K562 (cell line): Measurements from ENCODE around the gene FFAR1. TPM values are rescaled to one million over a fixed set of nuclear protein-coding genes. Genes with fewer than 3 reads are reported as not detected.

Experiments used
- ATAC-seq: fragments of 200-7000 bp; cut with Tn5 transposase; 3 replicates; pipeline ENCODE4 v1.9.1; 2020; ENCODE audit warnings: moderate library complexity
- BruUV-seq: library from RNA; stranded (reverse); fragments of 400-500 nt; replicated peaks from 2 replicates; lab custom pipeline; 2021; lab: Mats Ljungman, UMichigan
- CTCF ChIA-PET: fragments of 300-600 bp; formaldehyde crosslinking; extraction: SDS; loops from one replicate; lab custom pipeline; 2021; ENCODE audit warnings: low intra/inter-chr PET ratio; lab: Yijun Ruan, JAX
- POLR2A ChIA-PET: fragments of 300-600, 350-650 bp; sonication (Branson Sonifier 250); formaldehyde crosslinking; extraction: SDS; loops from one replicate; lab custom pipeline; 2021; ENCODE audit warnings: antibody characterized with exemption, inconsistent platforms; lab: Yijun Ruan, JAX
- DNase-seq, 4 experiments: peaks; one replicate each; pipeline versions ENCODE4 v3.0.0 to v3.0.0-alpha.2; 2011 to 2018; ENCODE audit warnings: low spot score in 3 of 4, mixed read lengths in 3 of 4; ENCODE audit errors: extremely low read depth in 1 of 4
- FAIRE-seq: peaks from 2 replicates; lab custom pipeline; 2011; peaks lifted over from hg19 to GRCh38; lab: Jason Lieb, UNC
- H2AFZ ChIP-seq: 2 replicates; pipeline ENCODE4 v1.6.0; 2011; ENCODE audit warnings: low read depth, low read length, control low read depth, inconsistent platforms
- H3K27ac ChIP-seq: fragments of 200-600 bp; 3 replicates; pipeline ENCODE4 v1.8.0; 2011; ENCODE audit warnings: low read depth, mild to moderate bottlenecking, control low read depth, inconsistent platforms, low read length, moderate library complexity, mixed read lengths; ENCODE audit errors: extremely low read depth
- H3K27me3 ChIP-seq, 2 experiments: fragments of 300-600 bp in 1 of 2; 2 replicates in 1 of 2; 3 replicates in 1 of 2; pipeline versions ENCODE4 v1.6.0 to v1.8.0; 2011; ENCODE audit warnings: inconsistent platforms in 2 of 2, low read length in 2 of 2, mild to moderate bottlenecking in 1 of 2, mixed read lengths in 1 of 2, moderate library complexity in 1 of 2; ENCODE audit not compliant: control insufficient read depth in 2 of 2, insufficient read depth in 2 of 2
- H3K36me3 ChIP-seq: fragments of 300-600 bp; 3 replicates; pipeline ENCODE4 v1.8.0; 2011; ENCODE audit warnings: mild to moderate bottlenecking, low read length, inconsistent platforms; ENCODE audit not compliant: control insufficient read depth, insufficient read depth
- H3K4me1 ChIP-seq, 2 experiments: fragments of 200-600 bp in 1 of 2; replicated peaks in 1 of 2; 2 replicates in 1 of 2; 3 replicates in 1 of 2; pipeline versions ENCODE4 v1.5.1 to v1.8.0; 2011; ENCODE audit warnings: inconsistent platforms in 2 of 2, low read length in 2 of 2, mild to moderate bottlenecking in 1 of 2, mixed read lengths in 1 of 2, moderate library complexity in 1 of 2; ENCODE audit not compliant: control insufficient read depth in 2 of 2, insufficient read depth in 2 of 2
- H3K4me2 ChIP-seq: 2 replicates; pipeline ENCODE4 v1.6.1; 2011; ENCODE audit warnings: low read length, control low read depth, inconsistent platforms, mixed read lengths; ENCODE audit not compliant: insufficient read depth
- H3K4me3 ChIP-seq: fragments of 200-600 bp; sonication (generic), shearing (Covaris generic); 2 replicates; pipeline ENCODE4 v1.5.1; 2016; ENCODE audit warnings: control low read depth, inconsistent platforms
- H3K79me2 ChIP-seq: fragments of 200-600 bp; 3 replicates; pipeline ENCODE4 v1.8.0; 2011; ENCODE audit warnings: low read length, inconsistent platforms; ENCODE audit not compliant: control insufficient read depth, insufficient read depth
- H3K9ac ChIP-seq, 2 experiments: 2 replicates each; pipeline versions ENCODE4 v1.6.0 to v1.6.1; 2011; ENCODE audit warnings: low read depth in 2 of 2, low read length in 2 of 2, control low read depth in 1 of 2, inconsistent platforms in 1 of 2, mild to moderate bottlenecking in 1 of 2, mixed read lengths in 1 of 2; ENCODE audit not compliant: insufficient read depth in 1 of 2
- H3K9me1 ChIP-seq: one replicate; pipeline ENCODE4 v1.6.0; 2011; ENCODE audit warnings: inconsistent platforms, mild to moderate bottlenecking, low read length, moderate library complexity; ENCODE audit not compliant: control insufficient read depth, insufficient read depth
- H3K9me3 ChIP-seq: replicated peaks from 2 replicates; pipeline ENCODE4 v1.5.1; 2011; ENCODE audit warnings: low read depth, low read length, inconsistent platforms; ENCODE audit not compliant: control insufficient read depth, insufficient read depth
- H4K20me1 ChIP-seq: replicated peaks from 2 replicates; pipeline ENCODE4 v1.6.1; 2011; ENCODE audit warnings: low read length, inconsistent platforms, mixed read lengths; ENCODE audit not compliant: control insufficient read depth, insufficient read depth
- ARID2 ChIP-seq: fragments of 450-650 bp; IDR thresholded peaks from 2 replicates; pipeline ENCODE4 v1.6.1; 2017; ENCODE audit warnings: antibody characterized with exemption, mild to moderate bottlenecking
- CTBP1 ChIP-seq: fragments of 450-650 bp; IDR thresholded peaks from 2 replicates; pipeline ENCODE4 v1.6.1; 2016; ENCODE audit warnings: borderline replicate concordance
- HDAC2 ChIP-seq: fragments of 450-650 bp; IDR thresholded peaks from 2 replicates; pipeline ENCODE4 v1.6.1; 2016; ENCODE audit warnings: mild to moderate bottlenecking
- TBP ChIP-seq: optimal IDR thresholded peaks from 2 replicates; pipeline ENCODE3; 2011; ENCODE audit warnings: low read depth, low read length, improper control_type of control experiment
- ZKSCAN1 ChIP-seq: fragments of 150-350 bp; IDR thresholded peaks from 2 replicates; pipeline ENCODE4 v1.6.1; 2016; ENCODE audit warnings: low read depth, low read length
- ZNF165 ChIP-seq: fragments of 250-450 bp; sonication (Bioruptor Pico); IDR thresholded peaks from 2 replicates; pipeline ENCODE4 v1.4.0; 2020; ENCODE audit warnings: borderline replicate concordance
- ZNF347 ChIP-seq: fragments of 450-650 bp; formaldehyde crosslinking; IDR thresholded peaks from 2 replicates; pipeline ENCODE4 v1.4.0; 2020; ENCODE audit warnings: low read depth, mild to moderate bottlenecking, moderate library complexity
- ZNF644 ChIP-seq: fragments of 200-800 bp; sonication (Bioruptor generic); IDR thresholded peaks from 2 replicates; pipeline ENCODE4 v1.6.1; 2016; ENCODE audit warnings: low read depth, missing genetic modification characterization, missing compliant biosample characterization
- WGBS: fragments of 100-300 bp; shearing (Covaris generic); methylation state at CpG from one replicate; pipeline ENCODE4 v1.1.6; 2016; ENCODE audit warnings: low coverage, mixed read lengths; ENCODE audit not compliant: insufficient coverage; ENCODE audit errors: missing lambda C conversion rate; 5-methylcytosine and 5-hydroxymethylcytosine counted together
- in situ Hi-C: fragments of 300-500 bp; cut with MboI; formaldehyde crosslinking; loops from 4 replicates; pipeline ENCODE4 v1.15.0; 2018; ENCODE audit warnings: inconsistent platforms, mixed read lengths
- intact Hi-C: fragments of 100-400 bp; cut with micrococcal nuclease; formaldehyde crosslinking; loops from 2 replicates; pipeline ENCODE4 v1.14.2; 2022
- polyA plus RNA-seq, 8 experiments: library from polyadenylated mRNA; depleted of rRNA in 4 of 8; stranded (reverse) in 5 of 8; unstranded in 3 of 8; fragments of >200 nt; fragmentation: Nextera tagmentation in 2 of 8; fragmentation: Illumina TruSeq in 1 of 8; extraction: Ambion mirVana in 2 of 8; extraction: Trizol in 1 of 8; gene quantifications; 2 replicates each; pipeline versions ENCODE4 v1.2.1 to v1.2.3, GENCODE V29; 2011 to 2014; ENCODE audit warnings: inconsistent platforms in 1 of 8, missing spikeins in 1 of 8
- total RNA-seq, 7 experiments: library from RNA; depleted of rRNA in 6 of 7; stranded (reverse); fragments of >200 nt in 6 of 7; fragmentation: Illumina TruSeq in 2 of 7; extraction: Trizol in 2 of 7; gene quantifications; 2 replicates each; pipeline versions ENCODE4 v1.2.1 to v1.2.3, GENCODE V29; 2011 to 2021; ENCODE audit warnings: low replicate concordance in 1 of 7
- TF ChIP-seq, protein P1 (sequence below): IDR thresholded peaks from 2 replicates; pipeline ENCODE4 v1.6.1; 2014; ENCODE audit warnings: antibody characterized with exemption
- TF ChIP-seq, protein P2 (sequence below): fragments of 450-650 bp; IDR thresholded peaks from 2 replicates; pipeline ENCODE4 v1.6.1; 2018; ENCODE audit not compliant: partially characterized antibody

Gene FFAR1
- total and polyA plus RNA-seq, 9 of the 15 experiments (the other 6 are each of a cell fraction or from before 2014, with no cell fraction given) = not detected

DNA sequence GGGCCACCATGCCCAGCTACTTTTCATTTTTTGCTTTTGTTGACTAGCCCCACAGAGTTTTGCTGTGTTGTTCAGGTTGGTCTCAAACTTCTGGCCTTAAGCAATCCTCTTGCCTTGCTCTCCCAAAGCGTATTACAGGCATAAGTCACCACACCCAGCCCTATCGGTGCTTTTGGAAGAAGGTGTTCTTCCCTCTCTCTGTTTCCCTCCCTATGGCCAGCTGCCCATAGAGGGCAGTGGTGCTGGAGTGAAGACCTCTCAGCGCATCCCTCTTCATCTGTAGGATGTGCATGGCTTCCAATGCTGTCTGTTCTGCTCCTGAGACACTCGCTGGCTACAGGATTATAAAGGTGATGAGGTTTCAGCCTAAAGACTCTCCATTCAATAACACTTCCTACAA lies 20.1 kb upstream of the FFAR1 start (continued):
- TF ChIP-seq, protein P1, sequence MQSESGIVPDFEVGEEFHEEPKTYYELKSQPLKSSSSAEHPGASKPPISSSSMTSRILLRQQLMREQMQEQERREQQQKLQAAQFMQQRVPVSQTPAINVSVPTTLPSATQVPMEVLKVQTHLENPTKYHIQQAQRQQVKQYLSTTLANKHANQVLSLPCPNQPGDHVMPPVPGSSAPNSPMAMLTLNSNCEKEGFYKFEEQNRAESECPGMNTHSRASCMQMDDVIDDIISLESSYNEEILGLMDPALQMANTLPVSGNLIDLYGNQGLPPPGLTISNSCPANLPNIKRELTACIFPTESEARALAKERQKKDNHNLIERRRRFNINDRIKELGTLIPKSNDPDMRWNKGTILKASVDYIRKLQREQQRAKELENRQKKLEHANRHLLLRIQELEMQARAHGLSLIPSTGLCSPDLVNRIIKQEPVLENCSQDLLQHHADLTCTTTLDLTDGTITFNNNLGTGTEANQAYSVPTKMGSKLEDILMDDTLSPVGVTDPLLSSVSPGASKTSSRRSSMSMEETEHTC = no peak
- no peak for TF ChIP-seq ARID2
- no peak for TF ChIP-seq ZNF347 (CRISPR knock-in tag)
- no peak for TF ChIP-seq ZKSCAN1
- 0 out of 2 replicates have a peak, but pooled peaks have one; percentile 48 for TF ChIP-seq HDAC2
- TF ChIP-seq TBP = peak; percentile 73
- TF ChIP-seq ZNF644 (tag) = no peak

DNA sequence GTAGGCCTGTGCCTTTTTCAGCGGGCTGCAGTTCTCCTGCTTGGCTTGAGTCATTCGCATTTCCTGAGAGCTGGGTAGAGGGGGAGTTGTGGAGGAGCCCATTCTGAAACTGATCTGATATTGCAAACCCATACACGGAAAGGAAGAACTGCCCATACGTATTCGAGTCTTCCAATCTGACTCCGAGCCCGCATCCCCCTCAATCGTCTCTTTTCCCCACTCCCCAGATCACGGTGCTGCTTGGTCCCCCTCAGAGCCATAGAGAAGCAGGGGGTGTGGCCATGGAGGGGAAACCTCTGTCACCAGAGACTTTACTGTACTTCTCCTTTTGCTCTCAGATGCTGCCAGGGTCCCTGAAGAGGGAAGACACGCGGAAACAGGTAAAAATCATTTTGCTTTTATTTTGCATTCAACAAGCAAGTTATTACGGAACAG lies 18.8 kb upstream of the FFAR1 start, which contains the start of gene CD22:
TSS of gene CD22 (plus strand) at position 337 of the 435 bp plus-strand sequence. CDS start 2,854 bp downstream, outside the sequence.
- no TSS peak for BruUV-seq
- Histone ChIP-seq H3K4me1 (peaks cover 2 to 12% of the 10 kb centered on the region in 2 experiments; a peak in 4 of 5 replicates), H3K4me3 (no peak within 1 kb of the TSS), H3K9me3 (no peaks in the 10 kb centered on the region), H3K27me3 (no peaks in the 10 kb centered on the region), H3K27ac (no peak within 1 kb of the TSS)
- intact Hi-C loops = no loop called here
- no peak for DNase-seq
- TF ChIP-seq CTBP1 (no peak), ZNF165 (CRISPR knock-in tag) (no peak)
- TF ChIP-seq, protein P2, sequence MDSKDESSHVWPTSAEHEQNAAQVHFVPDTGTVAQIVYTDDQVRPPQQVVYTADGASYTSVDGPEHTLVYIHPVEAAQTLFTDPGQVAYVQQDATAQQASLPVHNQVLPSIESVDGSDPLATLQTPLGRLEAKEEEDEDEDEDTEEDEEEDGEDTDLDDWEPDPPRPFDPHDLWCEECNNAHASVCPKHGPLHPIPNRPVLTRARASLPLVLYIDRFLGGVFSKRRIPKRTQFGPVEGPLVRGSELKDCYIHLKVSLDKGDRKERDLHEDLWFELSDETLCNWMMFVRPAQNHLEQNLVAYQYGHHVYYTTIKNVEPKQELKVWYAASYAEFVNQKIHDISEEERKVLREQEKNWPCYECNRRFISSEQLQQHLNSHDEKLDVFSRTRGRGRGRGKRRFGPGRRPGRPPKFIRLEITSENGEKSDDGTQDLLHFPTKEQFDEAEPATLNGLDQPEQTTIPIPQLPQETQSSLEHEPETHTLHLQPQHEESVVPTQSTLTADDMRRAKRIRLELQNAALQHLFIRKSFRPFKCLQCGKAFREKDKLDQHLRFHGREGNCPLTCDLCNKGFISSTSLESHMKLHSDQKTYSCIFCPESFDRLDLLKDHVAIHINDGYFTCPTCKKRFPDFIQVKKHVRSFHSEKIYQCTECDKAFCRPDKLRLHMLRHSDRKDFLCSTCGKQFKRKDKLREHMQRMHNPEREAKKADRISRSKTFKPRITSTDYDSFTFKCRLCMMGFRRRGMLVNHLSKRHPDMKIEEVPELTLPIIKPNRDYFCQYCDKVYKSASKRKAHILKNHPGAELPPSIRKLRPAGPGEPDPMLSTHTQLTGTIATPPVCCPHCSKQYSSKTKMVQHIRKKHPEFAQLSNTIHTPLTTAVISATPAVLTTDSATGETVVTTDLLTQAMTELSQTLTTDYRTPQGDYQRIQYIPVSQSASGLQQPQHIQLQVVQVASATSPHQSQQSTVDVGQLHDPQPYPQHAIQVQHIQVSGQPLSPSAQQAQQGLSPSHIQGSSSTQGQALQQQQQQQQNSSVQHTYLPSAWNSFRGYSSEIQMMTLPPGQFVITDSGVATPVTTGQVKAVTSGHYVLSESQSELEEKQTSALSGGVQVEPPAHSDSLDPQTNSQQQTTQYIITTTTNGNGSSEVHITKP = peak; percentile 72
- TF ChIP-seq, all 486 proteins: peak for 1
- no peaks in the 10 kb centered on the region for H3K36me3 ChIP-seq
- no peak within 1 kb of the TSS for H3K4me2 ChIP-seq
- H3K79me2 ChIP-seq = no peaks in the 10 kb centered on the region
- ATAC-seq (no peak), FAIRE-seq (no peak)
- no peaks in the 10 kb centered on the region for H3K9me1 ChIP-seq
- H2AFZ ChIP-seq = no peak within 1 kb of the TSS
- 51% methylated on average over 12 of the region's 12 CpGs for WGBS
- in situ Hi-C loops = no loop called here
- no peaks in the 10 kb centered on the region for H4K20me1 ChIP-seq
- ChIA-PET POLR2A (interaction anchor here (0.7 kb wide), 1 partner anchor 48 kb away, joined by 3 read pairs; no protein-coding TSS in a partner anchor), CTCF (no interaction called here)
- H3K9ac ChIP-seq = no peak within 1 kb of the TSS
